Measurements from ENCODE around the gene PRKCH.

DNA sequence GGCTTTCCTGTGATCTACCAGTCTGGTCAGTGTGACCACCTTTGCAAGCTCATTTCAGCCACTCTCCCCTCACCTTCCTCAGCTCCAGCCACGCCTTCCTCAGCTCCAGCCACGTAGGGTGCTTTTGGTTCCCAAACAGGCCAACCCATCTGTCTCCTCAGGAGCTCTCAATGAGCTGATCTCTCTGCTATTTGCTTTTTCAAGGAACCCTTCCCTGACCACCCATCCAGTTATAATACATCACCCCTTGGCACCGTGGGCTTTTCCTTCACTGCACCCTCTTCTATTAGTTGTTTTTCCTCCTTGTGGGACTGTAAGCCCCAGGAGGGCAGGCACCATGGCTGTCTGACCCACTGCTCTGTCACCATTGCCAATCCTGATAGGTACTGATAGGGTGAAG lies 2.3 kb upstream of the PRKCH start:
- TF ChIP-seq ARNTL (CRISPR knock-in tag; IDR thresholded peaks at IDR 0.05; ENCODE audit: borderline replicate concordance, low read depth), result no peak
- no peak for TF ChIP-seq CREB5 (CRISPR knock-in tag; IDR thresholded peaks at IDR 0.05; ENCODE audit: low read depth)
- TF ChIP-seq TOX (CRISPR knock-in tag; IDR thresholded peaks at IDR 0.05; ENCODE audit: borderline replicate concordance), result no peak
- no peak for TF ChIP-seq ZNF8 (CRISPR knock-in tag; IDR thresholded peaks at IDR 0.05)
- no peak for TF ChIP-seq TSHZ2 (CRISPR knock-in tag; IDR thresholded peaks at IDR 0.05)

Data from SK-N-SH treated with all-trans-retinoic acid at 6 μM for 48 hours (cell line).